Measurements from ENCODE around the gene MSL3. TPM values are rescaled to one million over a fixed set of nuclear protein-coding genes. Genes with fewer than 3 reads are reported as not detected.

MSL3 gene
- total and polyA plus RNA-seq, 2 of the 8 experiments (the other 6 are each of a cell fraction or from before 2014, with no cell fraction given): 10.6 to 12.3 TPM

- H3K9me3 ChIP-seq (ENCODE audit: insufficient read depth in 2 of 2, low read depth in 1 of 2, low read length in 1 of 2): no peaks in the 10 kb centered on the region
- no peaks in the 10 kb centered on the region for H3K36me3 ChIP-seq (ENCODE audit: control insufficient read depth in 2 of 4, insufficient read depth in 4 of 4, low read length in 3 of 4)
- H3K18ac ChIP-seq (ENCODE audit: extremely low read depth, low read length): no peak overlapping the region
- H3K9ac ChIP-seq (replicated peaks in 1 of 4; ENCODE audit: extremely low read depth in 1 of 4, low read depth in 3 of 4, low read length in 3 of 4): no peak overlapping the region
- H3K79me1 ChIP-seq (ENCODE audit: low read depth, low read length): no peaks in the 10 kb centered on the region
- WGBS, 2 experiments (ENCODE audit: extremely low coverage in 1 of 2, insufficient coverage in 1 of 2, insufficient read length in 1 of 2, insufficient replicate concordance in 2 of 2, low coverage in 1 of 2, low lambda C conversion rate in 2 of 2, missing lambda C conversion rate in 1 of 2): 97% methylated on average over 13 of the region's 18 CpGs; no CpG with 5 or more reads in 1 of the 2 experiments
- POLR2A ChIA-PET (ENCODE audit: partially characterized antibody): no interaction called here
- no peak overlapping the region for H2BK15ac ChIP-seq (ENCODE audit: low read length)
- H2AFZ ChIP-seq (ENCODE audit: low read length): no peak overlapping the region
- H3K4me2 ChIP-seq (ENCODE audit: insufficient read depth in 1 of 2, low read depth in 2 of 2, low read length in 2 of 2): no peak overlapping the region
- H3K27me3 ChIP-seq (replicated peaks in 1 of 4; ENCODE audit: control insufficient read depth in 3 of 4, extremely low read depth in 1 of 4, insufficient read depth in 3 of 4, low read length in 3 of 4): 0 out of 7 replicates have a peak, but pooled peaks cover 0 to 2% (median 0%) of the 10 kb centered on the region in 4 experiments
- H3K23me2 ChIP-seq (ENCODE audit: low read depth, low read length): peaks cover 8% of the 10 kb centered on the region; the same call in 1 of the 2 replicates
- no peak overlapping the region for H3K4ac ChIP-seq (replicated peaks; ENCODE audit: insufficient read length, low read depth, low read length)
- CTCF ChIA-PET (ENCODE audit: partially characterized antibody): no interaction called here
- H4K91ac ChIP-seq (replicated peaks; ENCODE audit: insufficient read length, low read length): no peak overlapping the region
- H2BK5ac ChIP-seq (ENCODE audit: low read depth, low read length): no peak overlapping the region
- no peaks in the 10 kb centered on the region; a peak in 1 of 4 replicates for H3K79me2 ChIP-seq (ENCODE audit: control insufficient read depth in 1 of 2, insufficient read depth in 2 of 2, low read length in 2 of 2)
- FAIRE-seq (no peak), DNase-seq (ENCODE audit: low read depth in 1 of 2, low spot score in 2 of 2) (no peak)
- no peak overlapping the region for H3K14ac ChIP-seq (ENCODE audit: insufficient read length)
- no peak overlapping the region for H2BK12ac ChIP-seq (ENCODE audit: low read depth, low read length)
- no peak overlapping the region for H2AK5ac ChIP-seq (ENCODE audit: low read depth, low read length)
- no peak overlapping the region for H4K8ac ChIP-seq (ENCODE audit: extremely low read depth, insufficient read depth, low read length)
- no peak overlapping the region for H3K27ac ChIP-seq (ENCODE audit: low read depth, low read length)
- H3K4me1 ChIP-seq (replicated peaks in 1 of 4; ENCODE audit: control insufficient read depth in 3 of 4, insufficient read depth in 4 of 4, low read length in 3 of 4): peaks cover 0 to 3% (median 0%) of the 10 kb centered on the region in 4 experiments; a peak in 2 of 7 replicates
- no peaks in the 10 kb centered on the region for H4K20me1 ChIP-seq (replicated peaks in 1 of 2; ENCODE audit: control insufficient read depth in 1 of 2, insufficient read depth in 2 of 2, low read length in 2 of 2)
- no peak overlapping the region for H2BK120ac ChIP-seq (replicated peaks; ENCODE audit: low read depth, low read length)
- H4K5ac ChIP-seq (ENCODE audit: insufficient read length, low read depth, low read length): no peak overlapping the region
- H3K56ac ChIP-seq (replicated peaks; ENCODE audit: insufficient read length, low read depth, low read length): no peak overlapping the region
- H3K23ac ChIP-seq (ENCODE audit: insufficient read length): no peak overlapping the region
- TF ChIP-seq EP300 (IDR thresholded peaks at IDR 0.05; ENCODE audit: borderline replicate concordance in 1 of 2, low read depth in 2 of 2, low read length in 2 of 2): no peak
- TF ChIP-seq CBX5 (IDR thresholded peaks at IDR 0.05; ENCODE audit: low read depth, low read length): no peak
- no peak for TF ChIP-seq GABPA (IDR thresholded peaks at IDR 0.05; ENCODE audit: borderline replicate concordance, insufficient read depth, low read length)
- TF ChIP-seq JUN (IDR thresholded peaks at IDR 0.05; ENCODE audit: low read depth, low read length): no peak
- no peak overlapping the region for H3K4me3 ChIP-seq (ENCODE audit: extremely low read depth in 1 of 4, insufficient read depth in 2 of 4, low read depth in 3 of 4, low read length in 4 of 4)
- no peak overlapping the region for H2BK20ac ChIP-seq (ENCODE audit: low read length)
Measured at GRCh38 chrX:11754958-11755645, 2.9 kb upstream of the MSL3 start.

All from H1 (cell line).